DMS53 (cell line): ENCODE results near the gene RMI2.
A peak's percentile ranks its signal among the peaks of the same experiment; 100 is the strongest.

Experiments
- DNase-seq: peaks from one replicate; lab custom pipeline; 2025; lab: John Stamatoyannopoulos, UW

Gene RMI2

DNA sequence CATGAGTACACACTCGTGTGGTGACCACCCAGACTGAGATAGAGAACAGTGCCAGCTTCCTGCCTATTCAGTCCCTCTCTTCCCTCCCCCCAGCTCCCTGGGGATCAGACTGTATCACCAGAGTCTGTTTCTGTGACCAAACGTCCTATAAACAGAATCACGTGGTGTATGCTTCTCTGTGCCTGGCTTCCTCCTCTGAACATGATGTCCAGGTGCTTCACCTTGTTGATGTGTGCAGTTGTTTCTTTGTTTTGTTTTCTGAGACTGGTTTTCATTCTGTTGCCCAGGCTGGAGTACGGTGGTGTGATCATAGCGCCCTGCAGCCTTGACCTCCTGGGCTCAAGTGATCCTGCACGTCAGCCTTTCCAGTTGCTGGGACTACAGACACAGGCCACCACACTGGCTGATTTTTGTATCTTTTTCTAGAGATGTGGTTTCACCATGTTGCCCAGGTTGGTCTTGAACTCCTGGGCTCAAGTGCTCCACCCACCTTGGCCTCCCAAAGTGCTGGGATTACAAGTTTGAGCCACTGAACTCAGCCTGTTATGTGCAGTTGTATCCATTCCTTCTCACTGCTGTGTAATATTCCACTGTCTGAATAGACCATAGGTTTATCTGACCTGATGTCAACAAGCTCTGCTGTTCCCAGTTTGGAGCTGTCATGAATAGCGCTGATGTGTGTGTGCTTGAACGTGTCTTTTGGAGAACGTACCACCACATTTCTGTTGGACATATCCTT lies 35.2 kb upstream of the RMI2 start:
- peak; percentile 53 for DNase-seq

DNA sequence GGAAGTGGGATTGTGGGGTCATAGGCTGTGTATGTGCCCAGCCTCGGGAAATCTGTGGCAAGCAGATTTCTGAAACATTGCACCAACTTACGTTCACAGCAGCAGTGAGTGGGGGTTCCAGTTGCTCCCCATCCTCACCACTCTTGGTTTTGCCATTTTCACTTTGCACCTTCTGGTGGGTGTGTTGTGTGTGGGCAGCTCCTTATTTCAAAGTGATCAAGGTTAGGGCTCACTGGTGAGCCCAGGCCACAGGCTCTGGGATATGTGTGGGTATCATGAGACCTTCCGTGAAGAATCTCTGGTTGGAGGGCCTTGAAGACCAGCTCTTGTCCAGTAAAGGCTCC lies 34.7 kb upstream of the RMI2 start:
- DNase-seq = no peak

DNA sequence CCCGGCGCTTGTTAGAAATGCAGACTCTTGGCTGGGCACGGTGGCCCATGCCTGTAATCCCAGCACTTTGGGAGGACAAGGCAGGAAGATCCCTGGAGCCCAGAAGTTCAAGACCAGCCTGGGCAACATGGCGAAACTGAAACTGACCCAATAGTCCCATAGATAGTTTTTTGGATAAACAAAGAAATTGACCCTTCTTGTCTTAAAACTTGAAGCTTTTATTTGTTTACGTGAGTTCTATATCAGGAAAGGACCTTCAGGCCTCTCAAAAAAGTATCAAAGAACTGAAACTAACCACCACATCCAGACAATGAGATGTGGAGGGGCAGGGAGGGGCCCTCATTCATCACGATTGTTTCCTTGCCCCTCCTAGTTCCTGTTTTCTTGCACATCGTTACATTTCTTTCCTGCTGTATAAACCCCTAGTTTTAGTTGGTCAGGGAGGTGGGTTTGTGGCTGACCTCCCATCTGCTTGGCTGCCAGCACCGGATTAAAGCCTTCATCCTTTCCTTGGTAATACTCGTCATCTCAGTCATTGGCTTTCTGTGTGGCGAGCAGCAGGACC lies 34.2 kb upstream of the RMI2 start:
- DNase-seq = no peak

DNA sequence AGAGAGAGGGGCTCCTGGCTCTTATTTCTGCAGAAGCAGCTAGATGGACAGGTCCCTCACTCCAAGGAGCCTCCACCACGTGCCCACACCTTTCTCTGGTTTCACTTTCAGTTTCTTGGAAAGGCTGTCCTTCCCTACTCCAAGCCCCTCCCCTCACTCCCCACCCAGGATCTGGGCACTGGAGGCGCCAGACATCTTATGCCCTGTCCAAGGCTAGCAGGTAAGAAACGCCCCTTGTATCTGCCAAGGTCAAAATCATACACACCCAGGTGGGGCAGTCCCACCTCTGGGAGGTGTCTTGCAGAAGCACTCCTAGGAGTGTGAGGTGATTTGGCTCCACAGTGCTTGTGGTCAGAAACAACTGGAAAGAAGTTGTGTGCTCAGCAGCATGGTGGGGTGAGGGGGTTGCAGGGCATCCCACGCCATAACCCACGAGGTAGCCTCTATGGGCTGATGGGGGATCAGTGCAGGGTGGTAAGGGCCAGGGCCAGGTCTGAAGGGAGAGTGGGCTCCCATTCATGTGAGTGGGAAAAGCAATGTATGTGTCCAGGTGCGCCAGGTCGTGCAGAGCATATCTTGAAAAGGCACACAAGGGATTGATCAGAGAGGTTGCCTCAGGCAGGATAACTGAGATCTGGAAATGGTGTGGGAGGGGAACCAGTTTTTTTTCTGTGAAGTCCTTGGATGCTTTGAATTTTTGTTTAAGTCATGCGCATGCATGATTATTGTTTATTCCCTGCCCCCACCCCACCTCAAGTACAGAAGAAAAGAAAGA lies 32.4 kb upstream of the RMI2 start:
- peak; percentile 46 for DNase-seq

DNA sequence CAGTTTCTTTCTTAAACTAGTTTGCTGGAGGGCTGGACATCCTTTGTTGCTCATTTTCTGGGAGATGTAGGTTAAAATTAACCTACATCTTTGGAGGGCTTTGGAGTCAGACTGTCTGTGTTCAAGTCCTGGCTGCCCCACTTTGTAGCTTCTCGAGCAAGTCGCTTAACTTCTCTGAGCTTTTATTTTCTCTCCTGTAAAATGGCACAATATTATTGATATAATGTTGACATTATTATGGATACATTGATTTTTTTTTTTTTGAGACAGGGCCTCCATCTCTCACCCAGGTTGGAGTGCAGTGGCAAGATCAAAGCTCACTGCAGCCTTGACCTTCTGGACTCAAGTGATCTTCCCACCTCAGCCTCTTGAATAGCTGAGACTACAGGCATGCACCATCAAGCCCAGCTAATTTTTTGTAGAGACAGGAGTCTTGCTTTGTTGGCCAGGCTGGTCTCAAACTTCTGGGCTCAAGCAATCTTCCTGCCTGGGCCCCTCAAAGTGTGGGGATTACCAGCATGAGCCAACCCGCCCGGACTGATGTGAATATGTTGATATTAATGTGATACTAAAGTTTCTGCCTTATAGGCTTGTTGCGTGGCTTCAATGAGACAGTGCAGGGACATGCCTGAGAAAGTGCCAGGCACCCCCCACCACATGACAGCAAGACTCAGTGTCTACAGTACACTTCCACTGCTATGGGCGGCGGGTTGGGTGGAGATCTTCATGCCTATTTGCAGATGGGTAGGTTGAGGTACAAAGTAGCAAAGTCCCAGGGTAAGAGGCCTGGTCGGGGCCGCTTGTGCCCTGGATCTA lies 31.6 kb upstream of the RMI2 start:
- DNase-seq = no peak

DNA sequence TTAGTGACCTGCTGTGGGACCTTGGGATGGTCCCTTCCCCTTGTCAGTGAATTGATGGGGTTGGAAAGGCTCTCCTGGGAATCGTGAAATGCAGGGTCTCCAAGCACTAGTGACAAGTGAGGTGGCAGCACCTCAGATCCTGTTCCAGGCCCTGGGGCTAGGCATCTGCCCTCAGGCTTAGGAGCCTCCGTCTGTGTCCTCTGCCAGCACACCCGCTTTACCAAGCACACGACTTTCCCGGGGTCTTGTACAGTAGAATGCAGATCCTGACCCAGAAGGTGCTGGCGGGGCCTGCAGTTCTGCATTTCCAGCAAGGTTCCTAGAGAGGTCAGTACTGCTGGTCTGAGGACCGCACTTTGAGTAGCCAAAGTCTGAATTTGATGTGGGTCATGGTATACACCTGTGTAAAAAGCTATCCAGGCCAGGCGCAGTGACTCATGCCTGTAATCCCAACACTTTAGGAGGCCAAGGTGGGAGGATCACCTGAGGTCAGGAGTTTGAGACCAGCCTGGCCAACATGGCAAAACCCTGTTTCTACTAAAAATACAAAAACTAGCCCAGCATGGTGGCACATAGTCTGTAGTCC lies 30.9 kb upstream of the RMI2 start:
- DNase-seq = no peak

DNA sequence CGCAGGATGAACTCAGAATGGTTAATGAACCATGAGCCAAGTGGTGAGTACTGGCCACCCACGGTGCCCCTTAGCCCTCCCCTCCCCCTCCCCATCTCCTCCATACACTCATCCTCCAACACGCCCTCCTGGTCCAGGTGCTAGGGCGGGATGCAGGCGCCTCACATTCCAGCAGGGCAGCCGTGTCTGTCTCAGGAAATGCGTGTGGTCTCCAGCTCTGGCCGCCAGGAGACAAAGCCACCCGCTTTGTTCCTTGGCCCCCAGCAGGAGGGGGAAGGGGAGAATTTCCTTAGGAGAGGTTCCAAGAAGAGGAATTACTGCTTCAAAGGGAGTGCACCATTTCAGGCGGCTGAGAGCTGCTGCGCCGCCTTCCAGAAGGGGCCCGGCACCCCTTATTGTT lies 29.7 kb upstream of the RMI2 start:
- no peak for DNase-seq

DNA sequence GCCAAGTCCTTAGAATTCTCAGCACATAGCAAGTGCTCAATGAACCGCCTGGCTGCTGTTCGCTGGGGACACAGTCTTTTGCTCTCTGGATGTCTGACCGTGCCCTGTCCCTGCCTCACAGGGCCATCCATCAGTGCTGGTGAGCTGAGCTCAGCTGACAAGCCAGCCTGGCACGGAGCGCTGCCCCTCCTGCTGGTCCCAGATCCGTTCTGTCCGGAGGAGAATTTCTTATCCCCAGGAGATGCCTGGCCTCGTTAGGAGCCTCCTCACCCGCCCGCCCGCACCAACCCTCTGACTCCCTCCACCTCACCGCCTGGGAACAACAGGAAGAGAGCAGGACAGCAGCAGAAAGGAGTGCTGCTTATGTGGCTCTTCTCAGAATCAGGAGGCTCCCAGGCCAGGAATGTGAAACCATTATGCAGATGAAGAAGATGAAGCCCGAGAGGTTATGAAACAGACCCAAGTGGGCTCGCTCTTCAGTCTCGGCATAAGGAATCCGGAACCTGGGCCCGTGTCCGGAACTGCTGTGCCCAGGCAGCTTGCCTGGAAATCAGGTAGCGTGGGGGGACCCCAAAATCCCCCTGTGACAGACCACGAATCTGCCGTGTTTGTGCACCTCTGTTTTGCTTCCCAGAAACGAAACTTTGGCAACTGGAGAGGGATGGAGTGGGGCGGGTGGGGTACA lies 28.8 kb upstream of the RMI2 start:
- no peak for DNase-seq

DNA sequence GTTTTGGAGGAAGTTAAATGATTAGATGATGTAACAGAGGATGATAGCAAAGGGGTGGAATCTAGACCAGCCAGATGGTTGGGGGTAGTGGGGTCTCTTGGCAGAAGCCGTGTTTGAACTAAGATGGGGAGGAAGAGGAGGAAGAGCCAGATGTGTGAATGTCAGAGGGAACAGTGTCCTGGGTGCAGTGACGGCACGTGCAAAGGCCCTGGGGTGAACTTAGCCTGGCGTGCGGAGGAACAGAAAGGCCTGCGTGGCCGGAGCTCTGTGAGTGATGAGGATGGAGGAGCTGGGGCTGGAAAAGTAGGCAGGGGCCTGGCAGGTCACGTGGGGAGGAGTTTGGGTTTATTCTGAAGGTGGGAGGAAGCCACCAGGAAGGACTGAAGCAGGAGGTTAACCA lies 26.4 kb upstream of the RMI2 start:
- no peak for DNase-seq

DNA sequence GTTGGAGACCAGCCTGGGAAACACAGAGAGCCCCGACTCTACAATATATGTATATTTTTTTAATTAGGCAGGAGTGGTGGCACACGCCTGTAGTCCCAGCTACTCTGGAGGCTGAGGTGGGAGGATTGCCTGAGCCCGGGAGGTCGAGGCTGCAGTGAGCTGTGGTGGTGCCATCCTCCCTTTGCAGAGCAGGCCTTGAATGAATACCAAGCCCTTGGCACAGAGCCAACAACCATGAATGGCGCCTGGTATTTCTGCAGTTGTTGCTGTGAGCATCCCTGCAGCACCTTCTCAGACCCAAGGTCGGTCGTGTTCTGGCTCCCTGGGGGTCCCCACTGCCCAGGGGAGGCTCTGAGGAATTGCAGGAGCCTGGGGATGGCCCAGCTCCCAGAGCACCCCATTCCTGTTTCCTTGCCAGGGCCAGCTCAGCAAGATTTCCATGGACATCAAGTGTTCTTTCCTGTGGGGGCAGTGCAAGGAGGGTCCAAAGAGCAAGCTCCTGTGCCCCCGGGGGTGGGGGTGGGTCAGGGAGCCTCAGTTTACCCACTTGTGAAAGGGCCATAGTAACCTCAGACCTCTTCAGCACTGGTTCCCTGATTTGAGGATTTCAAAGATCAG lies 25.6 kb upstream of the RMI2 start:
- DNase-seq = peak; percentile 36

DNA sequence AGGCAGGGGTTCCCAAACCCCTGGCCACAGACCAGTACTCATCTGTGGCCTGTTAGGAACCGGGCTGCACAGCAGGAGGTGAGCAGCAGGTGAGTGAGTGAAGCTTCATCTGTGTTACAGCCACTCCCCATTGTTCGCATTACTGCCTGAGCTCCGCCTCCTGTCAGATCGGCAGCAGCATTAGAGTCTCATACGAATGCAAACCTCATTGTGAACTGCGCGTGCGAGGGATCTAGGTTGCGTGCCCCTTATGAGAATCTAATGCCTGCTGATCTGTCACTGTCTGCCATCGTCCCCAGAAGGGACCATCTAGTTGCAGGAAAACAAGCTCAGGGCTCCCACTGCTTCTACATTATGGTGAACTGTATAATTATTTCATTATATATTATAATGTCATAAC lies 25.1 kb upstream of the RMI2 start:
- DNase-seq = peak; percentile 75

DNA sequence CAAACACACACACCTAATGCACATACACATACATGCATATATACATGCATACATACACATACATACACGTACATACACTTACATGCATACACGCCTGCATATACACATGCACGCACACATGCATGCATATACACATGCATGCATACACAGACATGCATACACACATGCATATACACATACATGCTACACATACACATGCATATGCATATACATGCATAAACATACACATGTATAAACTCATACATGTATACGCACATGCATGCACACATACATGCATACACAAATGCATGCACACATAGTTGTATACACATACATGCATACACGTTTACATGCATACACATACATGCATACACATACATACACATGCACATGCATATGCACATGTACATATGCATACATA lies 23.6 kb upstream of the RMI2 start:
- no peak for DNase-seq

DNA sequence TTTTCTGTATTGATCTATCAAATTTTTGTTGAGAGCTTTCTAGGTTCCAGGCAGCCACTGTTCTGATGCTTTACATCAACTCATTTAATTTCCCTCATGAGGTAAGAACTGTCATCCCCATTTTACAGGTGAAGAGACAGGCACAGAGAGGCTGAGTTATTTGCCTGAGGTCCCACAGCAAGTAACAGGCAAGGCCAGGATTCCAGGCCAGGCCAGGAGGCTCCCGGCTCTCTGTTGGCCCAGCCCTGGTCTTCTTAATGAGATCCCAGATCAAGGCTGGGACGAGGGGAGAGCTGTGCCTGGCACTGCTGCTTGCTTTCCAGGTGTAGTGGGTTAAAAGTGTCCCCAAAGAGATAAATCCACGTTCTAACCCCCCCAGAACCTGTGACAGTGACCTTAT lies 22.4 kb upstream of the RMI2 start:
- DNase-seq = no peak

DNA sequence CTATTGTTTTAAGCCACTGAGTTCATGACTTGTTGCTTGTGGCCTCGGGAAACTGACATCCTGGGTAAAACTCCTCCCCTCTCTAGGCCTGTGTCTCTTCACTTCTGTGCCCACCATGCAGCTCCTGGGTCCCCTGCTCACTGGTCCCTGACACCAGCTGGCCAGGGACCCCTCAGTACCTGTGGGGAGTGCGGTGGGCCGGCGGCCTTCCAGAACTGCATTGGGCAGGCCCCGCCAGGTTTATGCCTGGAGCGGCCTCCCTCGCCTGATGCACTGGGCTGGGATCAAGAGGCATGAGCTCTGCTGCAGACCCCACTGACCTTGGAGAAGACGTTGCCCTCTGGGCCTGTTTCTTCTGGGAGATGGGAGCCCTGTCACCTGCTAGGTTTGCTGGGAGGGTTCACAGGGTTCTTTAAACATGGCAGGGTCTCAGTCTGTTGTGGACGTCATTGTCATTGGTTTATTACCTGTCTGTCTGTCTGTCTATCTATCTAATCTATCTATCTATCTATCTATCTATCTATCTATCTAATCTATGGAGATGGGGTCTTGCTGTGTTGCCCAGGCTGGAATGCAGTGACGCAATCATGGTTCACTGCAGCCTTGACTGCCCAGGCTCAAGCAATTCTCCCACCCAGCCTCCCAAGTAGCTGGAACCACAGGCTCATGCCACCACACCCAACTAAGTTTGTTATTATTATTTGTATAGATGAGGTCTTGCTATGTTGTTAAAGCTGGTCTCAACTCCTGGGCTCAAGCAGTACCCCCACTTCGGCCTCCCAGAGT lies 21.5 kb upstream of the RMI2 start:
- DNase-seq = no peak

DNA sequence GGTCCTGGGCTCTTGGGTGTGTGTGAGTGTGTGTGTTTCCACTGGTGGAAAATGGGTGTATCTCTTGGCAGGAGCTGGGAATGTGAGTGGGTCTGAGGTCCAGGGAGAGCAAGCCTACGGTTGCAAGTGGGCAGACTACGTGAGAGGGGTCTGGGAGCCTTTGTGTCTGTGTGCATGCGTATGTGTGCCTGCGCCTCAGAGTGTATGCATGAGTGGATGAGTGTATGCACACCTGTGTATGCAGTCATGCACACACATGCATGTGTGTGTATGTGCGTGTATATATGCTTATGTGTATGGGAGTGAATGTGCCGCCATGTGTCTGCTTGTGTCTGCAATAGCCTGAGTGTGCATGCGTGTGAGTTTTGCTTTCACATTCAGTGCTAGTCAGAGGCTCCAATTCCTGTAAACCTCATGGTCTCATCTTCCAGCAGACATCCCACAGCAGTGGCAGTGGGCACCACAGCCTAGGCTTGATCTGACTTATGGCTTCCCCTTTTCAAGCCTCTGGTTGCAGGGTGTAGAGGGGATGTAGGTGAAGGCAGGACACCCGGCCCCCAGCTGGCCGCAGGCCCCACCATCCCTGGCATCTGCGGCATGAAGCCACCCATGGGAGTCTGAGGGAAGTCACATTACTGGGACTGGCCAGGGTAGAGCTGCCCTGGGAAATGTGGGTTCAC lies 19.7 kb upstream of the RMI2 start:
- no peak for DNase-seq

DNA sequence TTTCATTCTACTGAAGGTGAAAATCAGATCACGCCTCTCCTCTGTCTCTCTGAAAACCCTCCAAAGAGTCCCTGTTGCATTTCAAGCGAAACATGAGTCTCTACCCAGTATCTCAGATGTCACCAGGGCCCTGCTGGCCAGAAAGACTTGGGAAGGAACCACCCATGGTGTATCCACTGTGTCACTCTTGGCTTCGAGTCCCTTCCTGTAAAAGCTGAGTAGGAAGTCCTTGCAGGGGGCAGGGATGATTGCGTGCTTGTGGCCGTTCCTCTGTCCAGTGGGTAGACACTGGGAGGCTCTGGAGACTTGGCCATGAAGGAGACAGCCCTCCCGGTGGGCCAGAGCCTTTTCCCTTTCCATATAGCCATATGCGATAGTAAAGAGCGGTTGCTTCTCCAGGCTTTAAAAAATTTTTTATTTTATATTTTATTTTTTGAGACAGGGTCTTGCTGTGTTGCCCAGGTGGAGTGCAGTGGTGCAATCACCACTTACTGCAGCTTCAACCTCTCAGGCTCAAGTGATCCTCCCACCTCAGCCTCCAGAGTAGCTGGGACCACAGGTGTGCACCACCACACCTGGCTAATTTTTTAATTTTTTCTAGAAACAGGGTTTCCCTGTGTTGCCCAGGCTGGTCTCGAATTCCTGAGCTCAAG lies 19.0 kb upstream of the RMI2 start:
- DNase-seq = no peak

DNA sequence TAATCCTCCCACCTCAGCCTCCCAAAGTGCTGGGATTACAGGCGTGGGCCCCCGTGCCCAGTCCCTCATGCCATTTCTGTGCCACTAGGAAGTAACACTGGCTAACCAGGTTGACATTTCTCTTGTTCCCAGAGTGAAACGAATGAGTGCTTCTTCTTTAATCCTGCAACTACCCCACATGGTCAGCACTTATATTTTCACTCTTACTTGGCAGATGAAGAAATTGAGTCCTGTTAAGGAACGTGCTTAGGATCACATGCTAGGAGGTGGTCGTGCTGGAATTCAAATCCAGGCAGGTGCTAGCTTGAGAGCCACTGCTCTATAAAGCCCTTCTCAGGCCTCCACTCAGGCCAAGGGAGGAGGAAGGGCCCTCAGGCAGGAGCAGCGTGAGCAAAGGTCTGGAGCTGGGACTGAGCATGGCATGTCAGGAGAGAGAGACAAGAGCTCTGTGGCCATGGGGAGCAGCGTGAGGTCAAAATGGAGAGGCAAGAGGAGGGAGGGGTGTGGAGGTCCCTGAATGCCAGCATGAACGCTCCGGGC lies 18.5 kb upstream of the RMI2 start:
- no peak for DNase-seq

DNA sequence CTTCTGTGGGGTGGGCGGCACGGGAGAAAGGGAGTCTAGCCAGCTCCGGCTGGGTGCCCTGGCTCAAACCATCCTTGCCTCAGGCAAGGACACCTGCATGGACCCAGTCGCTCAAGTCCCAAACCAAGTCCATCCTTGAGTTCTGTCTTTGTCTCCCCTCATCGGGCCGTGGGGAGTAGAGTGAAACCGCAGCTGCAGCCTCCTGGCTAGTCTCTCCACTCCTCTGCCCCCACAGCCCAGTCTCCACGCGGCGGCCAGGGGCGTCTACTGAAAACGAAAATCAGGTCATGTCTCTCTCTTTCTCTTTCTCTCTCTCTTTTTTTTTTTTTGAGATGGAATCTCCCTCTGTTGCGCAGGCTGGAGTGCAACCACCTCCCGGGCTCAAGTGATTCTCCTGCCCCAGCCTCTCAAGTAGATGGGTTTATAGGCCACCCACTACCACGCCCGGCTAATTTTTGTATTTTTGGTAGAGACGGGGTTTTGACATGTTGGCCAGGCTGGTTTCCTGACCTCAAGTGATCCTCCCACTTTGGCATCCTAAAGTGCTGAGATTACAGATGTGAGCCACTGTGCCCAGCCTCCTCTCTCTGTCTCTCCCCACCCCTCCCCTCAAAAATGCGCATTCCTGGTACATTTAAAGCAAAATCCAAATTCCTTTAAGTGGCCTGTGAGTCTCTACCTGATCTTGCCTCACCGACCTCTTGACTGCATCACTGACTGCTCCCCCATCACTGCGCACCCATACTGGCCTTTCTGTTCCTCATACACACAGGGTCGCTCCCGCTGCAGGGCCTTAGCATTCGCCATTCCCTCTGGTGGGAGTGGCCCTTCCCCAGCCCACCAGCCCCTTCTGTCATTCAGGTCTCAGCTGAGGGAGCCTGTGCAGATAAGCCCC lies 17.7 kb upstream of the RMI2 start:
- DNase-seq = no peak
